ENCODE data around the gene ZNF277.

The ZNF277 gene

GRCh38 chr7:112171673-112172072, 34.8 kb upstream of the ZNF277 start:
- no peak overlapping the region for H3K4me3 ChIP-seq (ENCODE audit: low read depth, low read length)
- TF ChIP-seq MYC (IDR thresholded peaks at IDR 0.05; ENCODE audit: low read depth, low read length) (no peak), POLR2A (IDR thresholded peaks at IDR 0.05; ENCODE audit: extremely low read depth, insufficient read length) (no peak)
- TF ChIP-seq, protein P1, sequence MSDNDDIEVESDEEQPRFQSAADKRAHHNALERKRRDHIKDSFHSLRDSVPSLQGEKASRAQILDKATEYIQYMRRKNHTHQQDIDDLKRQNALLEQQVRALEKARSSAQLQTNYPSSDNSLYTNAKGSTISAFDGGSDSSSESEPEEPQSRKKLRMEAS (IDR thresholded peaks at IDR 0.05; ENCODE audit: low read depth, low read length), result no peak
- TF ChIP-seq, protein P2, sequence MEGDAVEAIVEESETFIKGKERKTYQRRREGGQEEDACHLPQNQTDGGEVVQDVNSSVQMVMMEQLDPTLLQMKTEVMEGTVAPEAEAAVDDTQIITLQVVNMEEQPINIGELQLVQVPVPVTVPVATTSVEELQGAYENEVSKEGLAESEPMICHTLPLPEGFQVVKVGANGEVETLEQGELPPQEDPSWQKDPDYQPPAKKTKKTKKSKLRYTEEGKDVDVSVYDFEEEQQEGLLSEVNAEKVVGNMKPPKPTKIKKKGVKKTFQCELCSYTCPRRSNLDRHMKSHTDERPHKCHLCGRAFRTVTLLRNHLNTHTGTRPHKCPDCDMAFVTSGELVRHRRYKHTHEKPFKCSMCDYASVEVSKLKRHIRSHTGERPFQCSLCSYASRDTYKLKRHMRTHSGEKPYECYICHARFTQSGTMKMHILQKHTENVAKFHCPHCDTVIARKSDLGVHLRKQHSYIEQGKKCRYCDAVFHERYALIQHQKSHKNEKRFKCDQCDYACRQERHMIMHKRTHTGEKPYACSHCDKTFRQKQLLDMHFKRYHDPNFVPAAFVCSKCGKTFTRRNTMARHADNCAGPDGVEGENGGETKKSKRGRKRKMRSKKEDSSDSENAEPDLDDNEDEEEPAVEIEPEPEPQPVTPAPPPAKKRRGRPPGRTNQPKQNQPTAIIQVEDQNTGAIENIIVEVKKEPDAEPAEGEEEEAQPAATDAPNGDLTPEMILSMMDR (IDR thresholded peaks at IDR 0.05; ENCODE audit: low read depth, low read length), result no peak
- DNase-seq (ENCODE audit: low read depth), result no peak

- TF ChIP-seq, protein P1 (IDR thresholded peaks at IDR 0.05; ENCODE audit: low read depth, low read length), result no peak
- no peak for DNase-seq (ENCODE audit: low read depth)
- no peak overlapping the region for H3K4me3 ChIP-seq (ENCODE audit: low read depth, low read length)
Measured at GRCh38 chr7:112172870-112173567, 33.5 kb upstream of the ZNF277 start.

GRCh38 chr7:112173568-112173905, 33.0 kb upstream of the ZNF277 start:
- no peak for TF ChIP-seq MYC (IDR thresholded peaks at IDR 0.05; ENCODE audit: low read depth, low read length)
- TF ChIP-seq, protein P1 (IDR thresholded peaks at IDR 0.05; ENCODE audit: low read depth, low read length), result no peak
- TF ChIP-seq POLR2A (IDR thresholded peaks at IDR 0.05; ENCODE audit: extremely low read depth, insufficient read length), result no peak
- TF ChIP-seq, protein P2 (IDR thresholded peaks at IDR 0.05; ENCODE audit: low read depth, low read length), result no peak
- H3K4me3 ChIP-seq (ENCODE audit: low read depth, low read length), result no peak overlapping the region
- no peak for DNase-seq (ENCODE audit: low read depth)

DNA sequence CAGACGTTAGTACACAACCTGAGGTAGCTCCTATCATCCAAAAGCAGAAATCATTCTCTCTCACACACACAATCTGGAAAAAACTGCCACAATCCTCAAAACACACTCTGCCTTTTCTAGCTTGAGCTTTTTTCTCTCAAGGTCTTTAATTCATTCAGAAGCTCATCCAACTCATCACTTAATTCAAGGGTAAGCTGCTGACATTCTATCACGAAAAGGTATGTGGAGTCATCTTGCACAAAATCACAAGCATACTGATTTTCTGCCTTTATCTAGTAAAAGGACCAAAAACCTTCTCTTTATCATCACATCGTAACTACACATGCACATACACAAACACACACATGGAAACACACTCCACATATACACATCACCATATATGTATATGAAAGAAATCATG, 32.3 kb upstream of the ZNF277 start:
- DNase-seq (ENCODE audit: low read depth), result no peak
- no peak overlapping the region for H3K4me3 ChIP-seq (ENCODE audit: low read depth, low read length)
- TF ChIP-seq MYC (IDR thresholded peaks at IDR 0.05; ENCODE audit: low read depth, low read length), result no peak
- TF ChIP-seq, protein P2 (IDR thresholded peaks at IDR 0.05; ENCODE audit: low read depth, low read length), result no peak
- TF ChIP-seq, protein P1 (IDR thresholded peaks at IDR 0.05; ENCODE audit: low read depth, low read length), result no peak
- no peak for TF ChIP-seq POLR2A (IDR thresholded peaks at IDR 0.05; ENCODE audit: extremely low read depth, insufficient read length)

DNA sequence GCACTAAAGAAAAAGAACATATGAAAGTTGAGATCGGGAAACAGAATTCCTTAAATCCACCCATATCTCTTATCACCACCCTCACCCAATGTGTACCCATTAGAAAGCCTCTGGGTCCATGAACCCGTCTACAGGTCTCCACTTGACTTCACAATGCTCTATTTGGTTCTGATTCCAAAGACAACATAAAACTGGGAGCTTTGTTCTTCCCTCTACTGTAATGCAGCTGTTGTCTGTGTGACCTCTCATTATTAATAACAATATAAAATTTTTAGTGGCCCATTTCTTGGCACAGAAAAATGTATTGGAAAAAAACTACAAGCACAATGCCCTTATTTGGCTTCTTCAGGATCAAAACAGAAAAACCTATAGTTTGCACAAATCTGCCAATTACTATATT, 30.3 kb upstream of the ZNF277 start:
- no peak for TF ChIP-seq MYC (IDR thresholded peaks at IDR 0.05; ENCODE audit: low read depth, low read length)
- TF ChIP-seq, protein P2 (IDR thresholded peaks at IDR 0.05; ENCODE audit: low read depth, low read length), result no peak
- no peak for TF ChIP-seq POLR2A (IDR thresholded peaks at IDR 0.05; ENCODE audit: extremely low read depth, insufficient read length)
- TF ChIP-seq, protein P1 (IDR thresholded peaks at IDR 0.05; ENCODE audit: low read depth, low read length), result no peak
- no peak overlapping the region for H3K4me3 ChIP-seq (ENCODE audit: low read depth, low read length)
- DNase-seq (ENCODE audit: low read depth), result no peak

DNA sequence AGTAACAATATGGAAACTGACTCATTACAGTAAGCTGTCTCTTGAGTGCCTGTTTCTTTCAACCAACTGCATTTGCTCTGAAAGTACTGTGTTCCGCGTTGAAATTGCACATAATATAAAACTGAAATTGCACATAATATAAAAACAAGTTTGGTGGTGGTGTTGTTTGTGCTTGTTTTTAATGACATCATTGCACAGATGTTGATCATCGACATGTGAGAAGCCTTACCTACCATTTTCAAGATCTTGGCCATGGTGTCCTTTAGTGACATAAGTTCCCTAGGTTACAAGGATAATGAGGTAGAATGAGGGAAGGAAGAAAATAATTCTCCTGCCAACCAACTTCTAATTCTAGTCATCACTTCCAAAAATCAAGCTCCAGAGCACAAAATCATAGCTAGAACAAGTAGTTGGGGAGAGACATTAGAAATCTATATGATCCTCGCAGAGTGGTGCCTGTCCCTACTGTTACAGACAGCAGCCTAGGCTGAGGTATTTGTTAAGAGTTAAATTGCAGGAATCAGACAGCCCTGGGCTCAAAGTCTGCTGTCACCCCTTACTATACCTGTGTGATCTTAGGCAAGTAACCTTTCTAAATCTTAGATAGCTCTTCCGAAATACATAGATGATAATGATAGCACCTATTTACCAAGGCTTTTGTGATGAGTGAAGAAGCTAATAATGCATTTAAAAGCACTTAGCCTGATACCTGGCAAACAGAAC, 29.6 kb upstream of the ZNF277 start:
- H3K4me3 ChIP-seq (ENCODE audit: low read depth, low read length), result no peak overlapping the region
- no peak for TF ChIP-seq MYC (IDR thresholded peaks at IDR 0.05; ENCODE audit: low read depth, low read length)
- no peak for DNase-seq (ENCODE audit: low read depth)
